Esophagus squamous epithelium (tissue), 4 donors: ENCODE data around the gene PAM.

ENCODE experiments used
- POLR2A ChIP-seq, 4 donors: fragments of 450-650 bp; IDR thresholded peaks; one replicate each; pipeline ENCODE4 v1.6.1; 2017; ENCODE audit warnings: antibody characterized with exemption in 4 of 4, mild to moderate bottlenecking in 4 of 4, moderate library complexity in 3 of 4
- TF ChIP-seq, protein P1 (sequence below), 6 experiments: fragments of 450-650 bp in 4 of 6; fragments of 200-600 bp in 2 of 6; sonication (generic) in 2 of 6; IDR thresholded peaks; one replicate each; pipeline ENCODE4 v1.5.1; 2016 to 2019; ENCODE audit warnings: antibody characterized with exemption in 6 of 6, mild to moderate bottlenecking in 4 of 6, moderate library complexity in 4 of 6

DNA sequence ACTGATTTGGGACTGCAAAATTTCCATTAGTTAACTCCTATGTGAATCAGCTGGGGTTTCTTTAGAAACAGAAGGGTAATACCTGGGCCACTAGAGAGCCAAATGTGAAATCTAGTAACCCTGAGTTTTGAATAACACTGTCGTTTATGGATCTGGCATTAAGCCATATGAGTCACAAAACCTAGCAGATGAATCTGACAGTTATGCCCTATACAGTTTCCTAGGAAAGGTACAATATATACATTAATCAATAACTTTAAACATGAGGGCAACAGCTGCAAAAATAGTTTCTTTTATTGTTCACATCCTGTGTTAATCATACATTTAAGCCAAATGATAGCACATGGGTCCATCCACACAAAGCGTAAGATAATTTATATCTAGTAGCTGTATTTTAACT is 56.9 kb downstream of the PAM start:
- TF ChIP-seq POLR2A (IDR thresholded peaks at IDR 0.05), result no peak
- TF ChIP-seq, protein P1, sequence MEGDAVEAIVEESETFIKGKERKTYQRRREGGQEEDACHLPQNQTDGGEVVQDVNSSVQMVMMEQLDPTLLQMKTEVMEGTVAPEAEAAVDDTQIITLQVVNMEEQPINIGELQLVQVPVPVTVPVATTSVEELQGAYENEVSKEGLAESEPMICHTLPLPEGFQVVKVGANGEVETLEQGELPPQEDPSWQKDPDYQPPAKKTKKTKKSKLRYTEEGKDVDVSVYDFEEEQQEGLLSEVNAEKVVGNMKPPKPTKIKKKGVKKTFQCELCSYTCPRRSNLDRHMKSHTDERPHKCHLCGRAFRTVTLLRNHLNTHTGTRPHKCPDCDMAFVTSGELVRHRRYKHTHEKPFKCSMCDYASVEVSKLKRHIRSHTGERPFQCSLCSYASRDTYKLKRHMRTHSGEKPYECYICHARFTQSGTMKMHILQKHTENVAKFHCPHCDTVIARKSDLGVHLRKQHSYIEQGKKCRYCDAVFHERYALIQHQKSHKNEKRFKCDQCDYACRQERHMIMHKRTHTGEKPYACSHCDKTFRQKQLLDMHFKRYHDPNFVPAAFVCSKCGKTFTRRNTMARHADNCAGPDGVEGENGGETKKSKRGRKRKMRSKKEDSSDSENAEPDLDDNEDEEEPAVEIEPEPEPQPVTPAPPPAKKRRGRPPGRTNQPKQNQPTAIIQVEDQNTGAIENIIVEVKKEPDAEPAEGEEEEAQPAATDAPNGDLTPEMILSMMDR (IDR thresholded peaks at IDR 0.05), result no peak
